Measurements from ENCODE around the gene P2RY12.

Gene P2RY12

DNA sequence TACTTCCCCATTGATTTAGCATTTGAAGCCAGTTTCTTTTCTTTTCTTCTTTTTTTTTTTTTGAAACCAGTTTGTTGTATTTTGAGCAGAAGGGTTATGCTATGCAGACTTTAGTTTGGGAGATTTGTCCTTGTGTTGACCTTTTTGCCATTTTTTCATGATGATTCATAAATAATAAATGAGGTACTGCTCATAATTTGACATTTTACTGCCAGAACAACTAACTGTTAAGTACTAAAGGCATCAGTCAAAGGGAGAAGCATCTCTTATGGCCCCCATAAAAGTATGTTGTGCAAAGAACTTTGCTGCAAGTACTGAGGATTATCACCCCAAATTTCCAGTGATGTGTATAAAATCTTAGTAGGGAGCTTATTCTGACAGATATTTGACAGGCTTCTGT lies 66.2 kb downstream of the P2RY12 start:
- H3K9ac ChIP-seq (ENCODE audit: low read depth, low read length) = no peak overlapping the region
- no peak overlapping the region for H2AFZ ChIP-seq (ENCODE audit: low read depth, low read length)
- no peaks in the 10 kb centered on the region for H3K27me3 ChIP-seq (ENCODE audit: insufficient read depth, low read length, poor library complexity)
- H3K4me3 ChIP-seq (ENCODE audit: low read depth in 1 of 2, low read length in 2 of 2) = no peak overlapping the region
- H3K9me3 ChIP-seq (ENCODE audit: insufficient read depth, low read length, severe bottlenecking) = no peaks in the 10 kb centered on the region
- H3K4me2 ChIP-seq (ENCODE audit: insufficient read depth, low read length) = no peak overlapping the region
- no peak for TF ChIP-seq EZH2 (IDR thresholded peaks at IDR 0.05; ENCODE audit: borderline replicate concordance, low read depth, low read length, severe bottlenecking)
- TF ChIP-seq, protein P1, sequence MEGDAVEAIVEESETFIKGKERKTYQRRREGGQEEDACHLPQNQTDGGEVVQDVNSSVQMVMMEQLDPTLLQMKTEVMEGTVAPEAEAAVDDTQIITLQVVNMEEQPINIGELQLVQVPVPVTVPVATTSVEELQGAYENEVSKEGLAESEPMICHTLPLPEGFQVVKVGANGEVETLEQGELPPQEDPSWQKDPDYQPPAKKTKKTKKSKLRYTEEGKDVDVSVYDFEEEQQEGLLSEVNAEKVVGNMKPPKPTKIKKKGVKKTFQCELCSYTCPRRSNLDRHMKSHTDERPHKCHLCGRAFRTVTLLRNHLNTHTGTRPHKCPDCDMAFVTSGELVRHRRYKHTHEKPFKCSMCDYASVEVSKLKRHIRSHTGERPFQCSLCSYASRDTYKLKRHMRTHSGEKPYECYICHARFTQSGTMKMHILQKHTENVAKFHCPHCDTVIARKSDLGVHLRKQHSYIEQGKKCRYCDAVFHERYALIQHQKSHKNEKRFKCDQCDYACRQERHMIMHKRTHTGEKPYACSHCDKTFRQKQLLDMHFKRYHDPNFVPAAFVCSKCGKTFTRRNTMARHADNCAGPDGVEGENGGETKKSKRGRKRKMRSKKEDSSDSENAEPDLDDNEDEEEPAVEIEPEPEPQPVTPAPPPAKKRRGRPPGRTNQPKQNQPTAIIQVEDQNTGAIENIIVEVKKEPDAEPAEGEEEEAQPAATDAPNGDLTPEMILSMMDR (IDR thresholded peaks at IDR 0.05; ENCODE audit: borderline replicate concordance, extremely low read depth, low read length, poor library complexity, severe bottlenecking) = no peak
- H4K20me1 ChIP-seq (ENCODE audit: insufficient read depth, low read length) = no peaks in the 10 kb centered on the region
- no peaks in the 10 kb centered on the region for H3K36me3 ChIP-seq (ENCODE audit: insufficient read depth, low read length)
- H3K4me1 ChIP-seq (ENCODE audit: insufficient read depth, low read length) = no peaks in the 10 kb centered on the region
- ATAC-seq (ENCODE audit: insufficient read depth, low read depth) (no peak), DNase-seq (no peak)
- H3K27ac ChIP-seq (ENCODE audit: low read length) = no peak overlapping the region
- no peaks in the 10 kb centered on the region for H3K79me2 ChIP-seq (ENCODE audit: insufficient read depth, low read length)

DNA sequence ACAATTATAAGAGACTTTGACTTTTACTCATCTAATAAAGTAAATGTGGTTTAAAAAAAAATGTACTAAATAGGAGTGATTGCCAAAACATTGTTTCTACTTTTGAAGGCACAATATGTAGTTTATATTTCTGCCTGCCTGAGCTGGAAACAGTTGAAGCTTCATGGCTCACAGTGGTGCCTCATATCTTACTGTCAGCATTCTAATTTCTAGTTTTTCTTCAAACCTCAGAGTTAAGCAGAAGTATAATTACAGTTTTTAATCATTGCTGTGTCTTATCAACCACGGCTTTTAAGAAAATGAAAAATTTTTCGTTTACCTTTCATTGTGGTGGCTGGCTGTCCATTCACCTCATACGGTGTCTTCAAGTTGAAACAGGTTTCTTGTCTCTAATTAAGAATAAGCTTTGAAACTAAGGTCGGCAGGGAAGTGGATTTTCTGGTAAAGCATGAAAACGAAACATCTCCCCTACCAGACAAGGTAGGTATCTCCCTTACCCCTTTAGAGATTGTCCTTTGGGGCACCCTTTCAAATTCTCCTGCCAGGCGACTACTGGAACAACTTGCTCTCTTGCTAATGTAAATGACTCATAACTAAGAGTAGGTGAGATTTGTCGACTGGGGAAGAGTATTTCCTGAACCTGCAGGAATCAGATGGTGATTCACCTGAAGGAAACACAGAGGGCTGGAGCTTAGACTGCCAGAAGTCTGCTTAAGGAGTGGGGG lies 68.1 kb downstream of the P2RY12 start, which contains the start of gene GPR87:
GPR87 (minus strand) TSS at position 554 of the 725 bp plus-strand sequence. CDS start 16,720 bp downstream, outside the sequence.
- Histone ChIP-seq H3K27me3 (ENCODE audit: insufficient read depth, low read length, poor library complexity) (no peaks in the 10 kb centered on the region), H3K9me3 (ENCODE audit: insufficient read depth, low read length, severe bottlenecking) (no peaks in the 10 kb centered on the region), H3K4me2 (ENCODE audit: insufficient read depth, low read length) (no peak within 1 kb of the TSS), H3K4me1 (ENCODE audit: insufficient read depth, low read length) (no peaks in the 10 kb centered on the region), H2AFZ (ENCODE audit: low read depth, low read length) (no peak within 1 kb of the TSS), H3K27ac (ENCODE audit: low read length) (no peak within 1 kb of the TSS), H3K4me3 (ENCODE audit: low read depth in 1 of 2, low read length in 2 of 2) (no peak within 1 kb of the TSS), H3K36me3 (ENCODE audit: insufficient read depth, low read length) (no peaks in the 10 kb centered on the region), H4K20me1 (ENCODE audit: insufficient read depth, low read length) (no peaks in the 10 kb centered on the region), H3K9ac (ENCODE audit: low read depth, low read length) (no peak within 1 kb of the TSS), H3K79me2 (ENCODE audit: insufficient read depth, low read length) (no peaks in the 10 kb centered on the region)
- ATAC-seq (ENCODE audit: insufficient read depth, low read depth) (no peak), DNase-seq (no peak)
- no peak for TF ChIP-seq EZH2 (IDR thresholded peaks at IDR 0.05; ENCODE audit: borderline replicate concordance, low read depth, low read length, severe bottlenecking)
- TF ChIP-seq, protein P1 (IDR thresholded peaks at IDR 0.05; ENCODE audit: borderline replicate concordance, extremely low read depth, low read length, poor library complexity, severe bottlenecking) = no peak

DNA sequence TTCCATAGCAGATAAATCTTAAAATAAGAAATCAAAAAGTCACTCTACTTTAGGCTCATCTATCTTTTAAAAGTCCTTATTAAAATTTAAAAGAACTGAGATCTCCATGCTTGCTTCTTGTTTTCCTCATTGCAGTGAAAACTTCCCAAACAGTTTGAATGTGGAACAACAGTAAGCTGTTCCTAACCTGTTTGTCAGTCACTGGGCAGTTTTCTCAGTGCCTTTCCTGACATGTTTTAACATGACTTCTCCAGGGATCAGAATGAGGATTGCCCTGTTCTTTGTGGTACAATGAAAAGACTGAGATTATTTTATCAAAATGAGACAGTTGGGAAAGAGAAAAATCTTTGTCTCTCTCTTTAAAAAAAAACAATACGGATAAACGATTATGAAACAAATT lies 68.7 kb downstream of the P2RY12 start:
- H4K20me1 ChIP-seq (ENCODE audit: insufficient read depth, low read length) = no peaks in the 10 kb centered on the region
- no peak for DNase-seq
- no peaks in the 10 kb centered on the region for H3K4me1 ChIP-seq (ENCODE audit: insufficient read depth, low read length)
- TF ChIP-seq EZH2 (IDR thresholded peaks at IDR 0.05; ENCODE audit: borderline replicate concordance, low read depth, low read length, severe bottlenecking) = no peak
- TF ChIP-seq, protein P1 (IDR thresholded peaks at IDR 0.05; ENCODE audit: borderline replicate concordance, extremely low read depth, low read length, poor library complexity, severe bottlenecking) = no peak
- no peak overlapping the region for H3K9ac ChIP-seq (ENCODE audit: low read depth, low read length)
- no peak for ATAC-seq (ENCODE audit: insufficient read depth, low read depth)
- no peak overlapping the region for H3K4me2 ChIP-seq (ENCODE audit: insufficient read depth, low read length)
- no peaks in the 10 kb centered on the region for H3K27me3 ChIP-seq (ENCODE audit: insufficient read depth, low read length, poor library complexity)
- no peak overlapping the region for H3K4me3 ChIP-seq (ENCODE audit: low read depth in 1 of 2, low read length in 2 of 2)
- no peak overlapping the region for H3K27ac ChIP-seq (ENCODE audit: low read length)
- H3K79me2 ChIP-seq (ENCODE audit: insufficient read depth, low read length) = no peaks in the 10 kb centered on the region
- H3K36me3 ChIP-seq (ENCODE audit: insufficient read depth, low read length) = no peaks in the 10 kb centered on the region
- H3K9me3 ChIP-seq (ENCODE audit: insufficient read depth, low read length, severe bottlenecking) = no peaks in the 10 kb centered on the region
- no peak overlapping the region for H2AFZ ChIP-seq (ENCODE audit: low read depth, low read length)

All from DND-41 (cell line).